OCI-LY1 (cell line): ENCODE measurements around the gene SAP30BP.

ENCODE experiments used
- CTCF ChIP-seq: fragments of 200-600 bp; sonication (generic), shearing (Covaris generic); IDR thresholded peaks from 2 replicates; pipeline ENCODE4 v1.5.1; 2017; ENCODE audit warnings: mild to moderate bottlenecking, antibody characterized with exemption, low read length, moderate library complexity, mixed read lengths
- EZH2 ChIP-seq: fragments of 200-600 bp; sonication (generic), shearing (Covaris generic); IDR thresholded peaks from 2 replicates; pipeline ENCODE4 v1.8.0; 2017; ENCODE audit warnings: borderline replicate concordance, mixed run types, mild to moderate bottlenecking, antibody characterized with exemption, low read length, moderate library complexity, mixed read lengths

DNA sequence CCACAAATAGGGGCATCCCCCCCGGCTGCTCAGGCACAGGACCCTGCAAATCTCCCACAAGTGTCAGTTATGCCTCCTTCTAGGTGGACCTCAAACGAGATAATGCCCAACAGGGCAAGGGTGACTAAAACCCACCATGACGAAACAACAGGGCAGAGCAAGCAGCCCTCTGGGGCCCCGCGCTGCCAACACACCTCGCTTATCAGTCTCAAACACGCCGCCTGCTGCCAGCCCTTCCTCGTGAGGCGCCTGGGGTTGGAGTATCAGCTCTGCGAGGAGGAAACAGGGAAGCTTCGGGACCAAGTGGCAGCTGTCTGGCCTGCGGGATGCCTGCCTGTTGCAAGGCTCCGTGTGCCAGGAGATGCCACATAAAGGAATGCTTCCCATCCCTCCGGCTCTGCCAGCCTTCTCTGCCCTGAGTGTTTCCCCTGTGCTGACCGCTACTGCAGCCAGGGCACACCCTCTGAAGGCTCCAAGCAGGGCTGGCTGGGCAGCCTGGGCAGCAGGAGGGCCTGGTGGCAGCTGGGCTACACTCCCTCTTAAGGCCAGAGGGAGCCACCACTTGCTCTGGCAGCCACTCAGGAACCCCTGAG is 31.4 kb upstream of the SAP30BP start:
- TF ChIP-seq CTCF: no peak
- TF ChIP-seq EZH2: no peak
